VCaP (cell line): ENCODE measurements around the gene NOS1AP.
"Not testable (repeated sequence)": the region's sequence is repeated elsewhere in the genome, so short reads cannot be mapped to it uniquely, and the experiment has no call there.

Source experiments
- H3K27ac ChIP-seq: fragments of 450-650 bp; 2 replicates; pipeline ENCODE4 v1.5.1; 2017
- TF ChIP-seq, protein P1 (sequence below): fragments of 450-650 bp; conservative IDR thresholded peaks from 2 replicates; pipeline ENCODE4 v1.5.1; 2017; ENCODE audit warnings: mild to moderate bottlenecking, moderate library complexity

NOS1AP gene

GRCh38 chr1:162056579-162056978 lies 12.9 kb upstream of the NOS1AP start:
- H3K27ac ChIP-seq, result no peak overlapping the region
- TF ChIP-seq, protein P1, sequence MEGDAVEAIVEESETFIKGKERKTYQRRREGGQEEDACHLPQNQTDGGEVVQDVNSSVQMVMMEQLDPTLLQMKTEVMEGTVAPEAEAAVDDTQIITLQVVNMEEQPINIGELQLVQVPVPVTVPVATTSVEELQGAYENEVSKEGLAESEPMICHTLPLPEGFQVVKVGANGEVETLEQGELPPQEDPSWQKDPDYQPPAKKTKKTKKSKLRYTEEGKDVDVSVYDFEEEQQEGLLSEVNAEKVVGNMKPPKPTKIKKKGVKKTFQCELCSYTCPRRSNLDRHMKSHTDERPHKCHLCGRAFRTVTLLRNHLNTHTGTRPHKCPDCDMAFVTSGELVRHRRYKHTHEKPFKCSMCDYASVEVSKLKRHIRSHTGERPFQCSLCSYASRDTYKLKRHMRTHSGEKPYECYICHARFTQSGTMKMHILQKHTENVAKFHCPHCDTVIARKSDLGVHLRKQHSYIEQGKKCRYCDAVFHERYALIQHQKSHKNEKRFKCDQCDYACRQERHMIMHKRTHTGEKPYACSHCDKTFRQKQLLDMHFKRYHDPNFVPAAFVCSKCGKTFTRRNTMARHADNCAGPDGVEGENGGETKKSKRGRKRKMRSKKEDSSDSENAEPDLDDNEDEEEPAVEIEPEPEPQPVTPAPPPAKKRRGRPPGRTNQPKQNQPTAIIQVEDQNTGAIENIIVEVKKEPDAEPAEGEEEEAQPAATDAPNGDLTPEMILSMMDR, result no peak

DNA sequence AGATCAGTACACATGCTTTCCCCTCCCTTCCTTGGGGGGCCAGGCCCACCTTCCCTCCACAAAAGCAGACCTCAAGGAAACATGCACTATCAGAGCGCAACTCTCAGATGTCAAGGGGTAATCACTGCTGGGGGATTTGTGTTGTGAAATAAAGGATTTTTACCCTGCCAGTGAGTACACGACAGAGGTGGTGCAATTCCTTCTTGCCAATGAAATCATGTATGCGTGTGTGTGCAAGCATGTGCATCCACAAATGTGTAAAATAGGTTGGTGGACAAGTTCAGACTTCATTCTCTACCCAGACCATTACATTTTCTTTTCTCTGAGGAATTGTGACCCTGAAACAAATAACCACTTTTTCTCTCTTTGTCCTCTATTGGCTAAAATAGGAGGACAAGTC lies 9.8 kb upstream of the NOS1AP start:
- H3K27ac ChIP-seq, result no peak overlapping the region
- TF ChIP-seq, protein P1, result no peak

DNA sequence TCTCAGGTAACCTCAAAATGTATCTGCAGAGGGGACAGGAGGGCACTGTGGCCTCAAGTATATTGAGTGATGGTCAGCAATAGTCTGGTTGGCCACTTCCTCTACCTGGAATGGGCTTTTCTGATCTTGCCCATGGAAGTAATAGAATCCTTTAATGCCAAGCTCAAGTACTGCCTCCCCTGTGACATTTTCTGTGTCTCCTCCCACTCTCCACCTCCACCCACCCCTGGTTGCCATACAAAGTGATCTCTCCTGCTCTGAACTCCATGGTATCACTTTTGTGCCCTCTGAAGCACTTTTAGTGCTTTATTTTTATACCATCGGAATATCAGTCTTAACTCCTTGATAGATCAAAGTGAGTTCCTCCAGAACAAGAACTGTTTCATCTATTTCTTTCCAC lies 9.2 kb upstream of the NOS1AP start:
- TF ChIP-seq, protein P1, result no peak
- no peak overlapping the region for H3K27ac ChIP-seq

DNA sequence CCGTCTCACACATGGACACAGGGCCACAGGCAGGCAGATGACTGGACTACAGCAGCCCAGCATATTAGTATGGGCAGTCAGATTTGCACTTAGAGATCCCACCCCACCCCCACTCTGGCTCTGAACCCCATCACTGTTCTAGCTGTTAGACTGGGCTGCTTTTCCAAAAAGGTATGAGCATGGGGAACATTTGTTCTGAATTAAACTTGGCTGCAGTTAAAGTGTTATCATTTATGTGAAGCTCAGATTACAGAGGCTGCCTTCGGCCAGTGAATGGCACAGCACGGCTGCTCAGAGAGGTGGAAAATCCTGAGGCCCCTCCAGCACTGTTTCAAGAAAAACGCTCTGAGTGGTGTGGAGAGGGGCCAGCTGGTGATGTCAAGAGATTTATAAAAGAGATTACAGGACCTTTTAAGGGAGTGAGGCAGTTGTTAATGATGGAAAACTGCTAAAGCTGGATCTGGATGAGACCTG lies 6.9 kb upstream of the NOS1AP start:
- H3K27ac ChIP-seq, result no peak overlapping the region
- TF ChIP-seq, protein P1, result no peak

GRCh38 chr1:162065016-162065415 lies 4.5 kb upstream of the NOS1AP start:
- no peak overlapping the region for H3K27ac ChIP-seq
- TF ChIP-seq, protein P1, result no peak

DNA sequence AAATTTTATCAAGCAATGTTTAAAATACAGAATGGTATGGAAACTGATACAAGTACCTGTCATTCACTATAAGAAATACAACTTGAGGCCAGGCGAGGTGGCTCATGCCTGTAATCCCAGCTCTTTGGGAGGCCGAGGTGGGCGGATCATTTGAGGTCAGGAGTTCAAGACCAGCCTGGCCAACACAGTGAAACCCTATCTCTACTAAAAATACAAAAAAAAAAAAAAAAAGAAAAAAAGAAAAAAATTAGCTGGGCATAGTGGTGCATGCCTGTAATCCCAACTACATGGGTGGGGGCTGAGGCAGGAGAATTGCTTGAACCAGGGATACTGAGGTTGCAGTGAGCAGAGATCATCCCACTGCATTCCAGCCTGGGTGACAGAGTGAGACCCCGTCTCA lies 2.7 kb upstream of the NOS1AP start:
- not testable (repeated sequence) for H3K27ac ChIP-seq

- TF ChIP-seq, protein P1, result no peak
- no peak overlapping the region for H3K27ac ChIP-seq
Observed at GRCh38 chr1:162067466-162067865, 2.0 kb upstream of the NOS1AP start.

DNA sequence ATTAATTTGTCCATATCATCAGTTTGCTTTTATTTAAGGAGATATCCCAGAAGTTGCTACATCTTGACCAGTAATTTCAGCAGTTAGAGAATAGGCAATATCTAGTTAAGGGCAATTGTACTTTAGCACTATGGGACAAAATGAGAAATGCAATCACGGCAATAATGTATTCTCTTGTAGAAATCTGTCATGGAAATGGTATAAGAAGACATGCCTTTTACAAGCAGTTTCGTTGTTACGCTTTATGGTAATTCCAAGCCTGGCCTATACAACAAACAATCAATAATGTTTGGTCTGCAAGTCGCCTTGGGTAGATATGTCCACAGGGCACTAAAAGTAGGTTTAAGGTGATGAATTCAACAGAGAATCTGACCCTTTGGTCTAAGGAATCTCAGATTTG lies 1.2 kb upstream of the NOS1AP start:
- H3K27ac ChIP-seq, result no peak overlapping the region
- TF ChIP-seq, protein P1, result no peak
